GM12892 (cell line): ENCODE data around the gene PSD2.

ENCODE experiments used
- POLR2A ChIP-seq: IDR thresholded peaks from 2 replicates; pipeline ENCODE4 v1.6.1; 2011; ENCODE audit warnings: low read depth, low read length, control low read depth
- POLR2AphosphoS5 ChIP-seq: IDR thresholded peaks from 2 replicates; pipeline ENCODE4 v1.6.1; 2011; ENCODE audit warnings: low read depth, low read length, control low read depth

DNA sequence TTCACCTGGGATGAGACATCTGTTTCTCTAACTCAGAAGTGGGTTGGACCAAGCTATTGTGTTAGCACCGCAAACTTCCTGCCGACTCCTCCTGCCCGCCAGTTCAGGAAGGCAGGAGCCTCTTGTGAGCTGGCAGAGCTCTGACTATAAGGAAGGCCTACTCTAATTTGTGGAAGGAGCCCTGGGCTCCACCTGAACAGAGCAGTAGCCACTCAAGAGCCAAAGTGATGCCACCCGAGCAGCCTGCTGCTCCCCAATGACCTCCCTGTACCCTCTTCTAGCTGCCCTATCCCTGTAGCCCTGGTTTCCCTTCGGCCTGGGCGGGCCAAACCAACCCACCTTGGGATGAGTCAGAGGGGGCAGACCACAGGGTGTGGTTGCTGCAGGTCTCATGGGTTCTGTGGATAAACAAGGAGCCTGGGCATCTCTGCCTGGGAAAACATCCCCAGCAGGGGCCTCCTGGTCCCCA, 81.6 kb downstream of the PSD2 start:
- TF ChIP-seq POLR2A (no peak), POLR2AphosphoS5 (no peak)
